DOHH2 (cell line): Measurements from ENCODE around the gene XAGE2.

ENCODE experiments used
- CTCF ChIP-seq: fragments of 200-600 bp; sonication (generic); IDR thresholded peaks from one replicate; pipeline ENCODE4 v1.5.1; 2014; ENCODE audit warnings: antibody characterized with exemption, mild to moderate bottlenecking, low read depth, low read length; ENCODE audit not compliant: poor library complexity, severe bottlenecking
- EZH2phosphoT487 ChIP-seq: fragments of 200-600 bp; sonication (generic); IDR thresholded peaks from 2 replicates; pipeline ENCODE4 v1.6.1; 2017; ENCODE audit warnings: borderline replicate concordance, mild to moderate bottlenecking, antibody characterized with exemption, low read length, moderate library complexity, mixed read lengths

GRCh38 chrX:52355108-52355507 is 13.7 kb upstream of the XAGE2 start:
- TF ChIP-seq CTCF (no peak), EZH2phosphoT487 (no peak)
